Activated CD8-positive, alpha-beta memory T cell treated with anti-CD3 and anti-CD28 coated beads, Interleukin-2, amount 50 U/mL, for 1 hour (primary cell): ENCODE measurements around the gene SHROOM2.
"Not testable (repeated sequence)": the region's sequence is repeated elsewhere in the genome, so short reads cannot be mapped to it uniquely, and the experiment has no call there.

Experiments used
- DNase-seq: peaks from one replicate; pipeline ENCODE4 v3.0.0-alpha.2; 2020; ENCODE audit errors: extremely low read depth

SHROOM2 gene

GRCh38 chrX:9829308-9830267 lies 43.4 kb downstream of the SHROOM2 start:
- no peak for DNase-seq

GRCh38 chrX:9832811-9833210 lies 46.6 kb downstream of the SHROOM2 start:
- no peak for DNase-seq

GRCh38 chrX:9835585-9836210 lies 49.5 kb downstream of the SHROOM2 start:
- DNase-seq, result no peak

- DNase-seq, result no peak
These were observed 56.3 kb downstream of the SHROOM2 start for GRCh38 chrX:9842541-9842940.

- no peak for DNase-seq
These were observed 58.8 kb downstream of the SHROOM2 start for GRCh38 chrX:9844936-9845577.

GRCh38 chrX:9845578-9845952 lies 59.3 kb downstream of the SHROOM2 start:
- DNase-seq, result no peak

- DNase-seq, result no peak
These were observed 60.4 kb downstream of the SHROOM2 start for GRCh38 chrX:9846631-9847030.

- DNase-seq, result no peak
These were observed 60.8 kb downstream of the SHROOM2 start for GRCh38 chrX:9847071-9847470.

GRCh38 chrX:9848718-9849479 lies 62.7 kb downstream of the SHROOM2 start:
- no peak for DNase-seq

GRCh38 chrX:9851890-9852289 lies 65.7 kb downstream of the SHROOM2 start:
- DNase-seq, result no peak

GRCh38 chrX:9853307-9853706 lies 67.1 kb downstream of the SHROOM2 start:
- DNase-seq, result no peak

- DNase-seq, result no peak
These were observed 69.5 kb downstream of the SHROOM2 start for GRCh38 chrX:9855561-9856283.

GRCh38 chrX:9856588-9856987 lies 70.4 kb downstream of the SHROOM2 start:
- no peak for DNase-seq

GRCh38 chrX:9857575-9858474 lies 71.6 kb downstream of the SHROOM2 start:
- DNase-seq, result no peak

GRCh38 chrX:9858684-9859083 lies 72.5 kb downstream of the SHROOM2 start:
- DNase-seq, result not testable (repeated sequence)

- no peak for DNase-seq
These were observed 73.7 kb downstream of the SHROOM2 start for GRCh38 chrX:9859711-9860555.

- DNase-seq, result no peak
These were observed 74.6 kb downstream of the SHROOM2 start for GRCh38 chrX:9860826-9861225.

GRCh38 chrX:9861711-9862110 lies 75.5 kb downstream of the SHROOM2 start:
- DNase-seq, result no peak

- no peak for DNase-seq
These were observed 76.3 kb downstream of the SHROOM2 start for GRCh38 chrX:9862525-9862924.
